SH-SY5Y (cell line): ENCODE data around the gene RAB6B.

Experiments
- GATA2 ChIP-seq: IDR thresholded peaks from 2 replicates; pipeline ENCODE4 v1.6.1; 2011; ENCODE audit warnings: mild to moderate bottlenecking, low read depth, low read length
- GATA3 ChIP-seq: IDR thresholded peaks from 2 replicates; pipeline ENCODE4 v1.6.1; 2011; ENCODE audit warnings: low read depth, mild to moderate bottlenecking, low read length, moderate library complexity

RAB6B gene

GRCh38 chr3:133934996-133935842, 39.5 kb upstream of the RAB6B start:
- TF ChIP-seq GATA3 (no peak), GATA2 (no peak)

- no peak for TF ChIP-seq GATA3
- no peak for TF ChIP-seq GATA2
These were observed 38.6 kb upstream of the RAB6B start for GRCh38 chr3:133934073-133934970.

GRCh38 chr3:133933097-133934024, 37.7 kb upstream of the RAB6B start:
- TF ChIP-seq GATA2 (no peak), GATA3 (no peak)

GRCh38 chr3:133932009-133932408, 36.3 kb upstream of the RAB6B start:
- TF ChIP-seq GATA3 (no peak), GATA2 (no peak)

GRCh38 chr3:133931084-133931483, 35.4 kb upstream of the RAB6B start:
- TF ChIP-seq GATA3 (no peak), GATA2 (no peak)

GRCh38 chr3:133930341-133930933, 34.8 kb upstream of the RAB6B start:
- TF ChIP-seq GATA3 (no peak; the same call in 1 of the 2 replicates), GATA2 (peak; percentile 48; the same call in 1 of the 2 replicates)

- TF ChIP-seq GATA2 = no peak
- no peak for TF ChIP-seq GATA3
These were observed 33.4 kb upstream of the RAB6B start for GRCh38 chr3:133928903-133929607.

- no peak for TF ChIP-seq GATA3
- no peak for TF ChIP-seq GATA2
These were observed 32.6 kb upstream of the RAB6B start for GRCh38 chr3:133928136-133928893.

- TF ChIP-seq GATA2 (no peak), GATA3 (no peak)
These were observed 31.9 kb upstream of the RAB6B start for GRCh38 chr3:133927540-133928066.

GRCh38 chr3:133926736-133927539, 31.3 kb upstream of the RAB6B start:
- TF ChIP-seq GATA3 (no peak), GATA2 (no peak)

GRCh38 chr3:133925960-133926735, 30.5 kb upstream of the RAB6B start:
- TF ChIP-seq GATA3 = no peak
- no peak for TF ChIP-seq GATA2
